K562 (cell line): ENCODE results near the gene CISTR. TPM values are rescaled to one million over a fixed set of nuclear protein-coding genes. Genes with fewer than 3 reads are reported as not detected.
A peak's percentile ranks its signal among the peaks of the same experiment; 100 is the strongest.

Source experiments
- ATAC-seq: fragments of 200-7000 bp; cut with Tn5 transposase; 3 replicates; pipeline ENCODE4 v1.9.1; 2020; ENCODE audit warnings: moderate library complexity
- BruUV-seq: library from RNA; stranded (reverse); fragments of 400-500 nt; replicated peaks from 2 replicates; lab custom pipeline; 2021; lab: Mats Ljungman, UMichigan
- CTCF ChIA-PET: fragments of 300-600 bp; formaldehyde crosslinking; extraction: SDS; loops from one replicate; lab custom pipeline; 2021; ENCODE audit warnings: low intra/inter-chr PET ratio; lab: Yijun Ruan, JAX
- POLR2A ChIA-PET: fragments of 300-600, 350-650 bp; sonication (Branson Sonifier 250); formaldehyde crosslinking; extraction: SDS; loops from one replicate; lab custom pipeline; 2021; ENCODE audit warnings: antibody characterized with exemption, inconsistent platforms; lab: Yijun Ruan, JAX
- DNase-seq, 4 experiments: peaks; one replicate each; pipeline versions ENCODE4 v3.0.0 to v3.0.0-alpha.2; 2011 to 2018; ENCODE audit warnings: low spot score in 3 of 4, mixed read lengths in 3 of 4; ENCODE audit errors: extremely low read depth in 1 of 4
- FAIRE-seq: peaks from 2 replicates; lab custom pipeline; 2011; peaks lifted over from hg19 to GRCh38; lab: Jason Lieb, UNC
- H2AFZ ChIP-seq: 2 replicates; pipeline ENCODE4 v1.6.0; 2011; ENCODE audit warnings: low read depth, low read length, control low read depth, inconsistent platforms
- H3K27ac ChIP-seq: fragments of 200-600 bp; 3 replicates; pipeline ENCODE4 v1.8.0; 2011; ENCODE audit warnings: low read depth, mild to moderate bottlenecking, control low read depth, inconsistent platforms, low read length, moderate library complexity, mixed read lengths; ENCODE audit errors: extremely low read depth
- H3K27me3 ChIP-seq, 2 experiments: fragments of 300-600 bp in 1 of 2; 2 replicates in 1 of 2; 3 replicates in 1 of 2; pipeline versions ENCODE4 v1.6.0 to v1.8.0; 2011; ENCODE audit warnings: inconsistent platforms in 2 of 2, low read length in 2 of 2, mild to moderate bottlenecking in 1 of 2, mixed read lengths in 1 of 2, moderate library complexity in 1 of 2; ENCODE audit not compliant: control insufficient read depth in 2 of 2, insufficient read depth in 2 of 2
- H3K36me3 ChIP-seq: fragments of 300-600 bp; 3 replicates; pipeline ENCODE4 v1.8.0; 2011; ENCODE audit warnings: mild to moderate bottlenecking, low read length, inconsistent platforms; ENCODE audit not compliant: control insufficient read depth, insufficient read depth
- H3K4me1 ChIP-seq, 2 experiments: fragments of 200-600 bp in 1 of 2; replicated peaks in 1 of 2; 2 replicates in 1 of 2; 3 replicates in 1 of 2; pipeline versions ENCODE4 v1.5.1 to v1.8.0; 2011; ENCODE audit warnings: inconsistent platforms in 2 of 2, low read length in 2 of 2, mild to moderate bottlenecking in 1 of 2, mixed read lengths in 1 of 2, moderate library complexity in 1 of 2; ENCODE audit not compliant: control insufficient read depth in 2 of 2, insufficient read depth in 2 of 2
- H3K4me2 ChIP-seq: 2 replicates; pipeline ENCODE4 v1.6.1; 2011; ENCODE audit warnings: low read length, control low read depth, inconsistent platforms, mixed read lengths; ENCODE audit not compliant: insufficient read depth
- H3K4me3 ChIP-seq: fragments of 200-600 bp; sonication (generic), shearing (Covaris generic); 2 replicates; pipeline ENCODE4 v1.5.1; 2016; ENCODE audit warnings: control low read depth, inconsistent platforms
- H3K79me2 ChIP-seq: fragments of 200-600 bp; 3 replicates; pipeline ENCODE4 v1.8.0; 2011; ENCODE audit warnings: low read length, inconsistent platforms; ENCODE audit not compliant: control insufficient read depth, insufficient read depth
- H3K9ac ChIP-seq, 2 experiments: 2 replicates each; pipeline versions ENCODE4 v1.6.0 to v1.6.1; 2011; ENCODE audit warnings: low read depth in 2 of 2, low read length in 2 of 2, control low read depth in 1 of 2, inconsistent platforms in 1 of 2, mild to moderate bottlenecking in 1 of 2, mixed read lengths in 1 of 2; ENCODE audit not compliant: insufficient read depth in 1 of 2
- H3K9me1 ChIP-seq: one replicate; pipeline ENCODE4 v1.6.0; 2011; ENCODE audit warnings: inconsistent platforms, mild to moderate bottlenecking, low read length, moderate library complexity; ENCODE audit not compliant: control insufficient read depth, insufficient read depth
- H3K9me3 ChIP-seq: replicated peaks from 2 replicates; pipeline ENCODE4 v1.5.1; 2011; ENCODE audit warnings: low read depth, low read length, inconsistent platforms; ENCODE audit not compliant: control insufficient read depth, insufficient read depth
- H4K20me1 ChIP-seq: replicated peaks from 2 replicates; pipeline ENCODE4 v1.6.1; 2011; ENCODE audit warnings: low read length, inconsistent platforms, mixed read lengths; ENCODE audit not compliant: control insufficient read depth, insufficient read depth
- CBX2 ChIP-seq: fragments of 200-600 bp; sonication (generic); IDR thresholded peaks from one replicate; pipeline ENCODE4 v1.6.1; 2012; ENCODE audit warnings: mild to moderate bottlenecking, low read length, inconsistent platforms; ENCODE audit not compliant: insufficient read depth, poor library complexity, severe bottlenecking
- VEZF1 ChIP-seq: fragments of 200-800 bp; sonication (Bioruptor generic); IDR thresholded peaks from 2 replicates; pipeline ENCODE4 v1.6.1; 2017; ENCODE audit warnings: missing genetic modification characterization, missing compliant biosample characterization
- WGBS: fragments of 100-300 bp; shearing (Covaris generic); methylation state at CpG from one replicate; pipeline ENCODE4 v1.1.6; 2016; ENCODE audit warnings: low coverage, mixed read lengths; ENCODE audit not compliant: insufficient coverage; ENCODE audit errors: missing lambda C conversion rate; 5-methylcytosine and 5-hydroxymethylcytosine counted together
- in situ Hi-C: fragments of 300-500 bp; cut with MboI; formaldehyde crosslinking; loops from 4 replicates; pipeline ENCODE4 v1.15.0; 2018; ENCODE audit warnings: inconsistent platforms, mixed read lengths
- intact Hi-C: fragments of 100-400 bp; cut with micrococcal nuclease; formaldehyde crosslinking; loops from 2 replicates; pipeline ENCODE4 v1.14.2; 2022
- polyA plus RNA-seq, 8 experiments: library from polyadenylated mRNA; depleted of rRNA in 4 of 8; stranded (reverse) in 5 of 8; unstranded in 3 of 8; fragments of >200 nt; fragmentation: Nextera tagmentation in 2 of 8; fragmentation: Illumina TruSeq in 1 of 8; extraction: Ambion mirVana in 2 of 8; extraction: Trizol in 1 of 8; gene quantifications; 2 replicates each; pipeline versions ENCODE4 v1.2.1 to v1.2.3, GENCODE V29; 2011 to 2014; ENCODE audit warnings: inconsistent platforms in 1 of 8, missing spikeins in 1 of 8
- total RNA-seq, 7 experiments: library from RNA; depleted of rRNA in 6 of 7; stranded (reverse); fragments of >200 nt in 6 of 7; fragmentation: Illumina TruSeq in 2 of 7; extraction: Trizol in 2 of 7; gene quantifications; 2 replicates each; pipeline versions ENCODE4 v1.2.1 to v1.2.3, GENCODE V29; 2011 to 2021; ENCODE audit warnings: low replicate concordance in 1 of 7
- TF ChIP-seq, protein P1 (sequence below): fragments of 200-400 bp; formaldehyde crosslinking; IDR thresholded peaks from 2 replicates; pipeline ENCODE4 v1.6.1; 2017; ENCODE audit warnings: mild to moderate bottlenecking, low read depth, low read length, moderate library complexity

CISTR gene
- total and polyA plus RNA-seq, 9 of the 15 experiments (the other 6 are each of a cell fraction or from before 2014, with no cell fraction given): not detected

DNA sequence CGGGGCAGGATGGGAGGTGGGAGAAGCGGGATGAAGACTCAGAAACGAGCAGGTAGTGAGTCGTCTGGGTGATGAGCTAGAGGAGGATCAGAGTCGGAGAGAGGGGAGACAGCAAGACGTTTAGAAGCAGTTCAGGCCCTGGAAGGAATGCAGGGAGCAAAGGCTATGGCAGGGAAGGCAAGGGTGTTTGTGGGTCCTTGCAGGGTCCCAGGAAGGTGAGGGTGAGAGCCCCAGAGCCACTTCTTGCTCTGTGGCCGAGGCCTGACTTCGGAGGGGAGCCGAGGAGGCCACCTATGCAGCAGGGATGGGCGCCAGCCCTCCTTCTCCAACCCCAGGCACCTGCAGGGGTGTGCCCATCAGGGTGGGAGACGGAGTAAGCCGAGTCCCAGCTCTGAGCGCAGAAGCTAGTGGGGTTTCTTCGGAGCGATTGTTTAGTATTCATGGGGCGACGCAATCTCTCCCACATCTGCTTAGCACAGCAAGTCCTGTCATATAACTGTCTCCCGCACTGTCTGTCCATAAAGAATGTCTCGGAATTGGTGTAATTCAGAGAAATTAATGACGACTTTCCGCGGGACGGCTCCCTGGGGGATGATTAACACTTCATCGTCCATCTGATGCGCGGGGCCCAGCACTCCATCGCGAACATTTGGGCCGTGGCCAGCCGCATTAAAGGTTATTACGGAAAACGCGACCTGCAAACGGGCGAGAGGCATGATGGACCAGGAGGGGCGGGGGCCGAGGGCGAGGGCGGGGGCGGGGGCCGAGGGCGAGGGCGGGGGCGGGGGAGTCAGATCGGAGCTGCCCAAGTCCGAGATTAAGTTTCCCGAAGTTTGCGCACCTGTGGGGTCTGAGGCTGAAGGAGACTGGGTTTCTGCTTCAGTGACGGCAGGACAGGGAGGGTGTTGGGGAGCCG lies 12.3 kb downstream of the CISTR start:
- Histone ChIP-seq H3K4me3 (no peak overlapping the region), H3K4me1 (peaks cover 0 to 15% of the 10 kb centered on the region in 2 experiments; a peak in 4 of 5 replicates), H2AFZ (no peak overlapping the region), H3K4me2 (no peak overlapping the region), H3K9me3 (no peaks in the 10 kb centered on the region), H3K36me3 (no peaks in the 10 kb centered on the region), H3K27ac (no peak overlapping the region), H3K9me1 (no peaks in the 10 kb centered on the region), H4K20me1 (peaks cover 12% of the 10 kb centered on the region), H3K9ac (no peak overlapping the region), H3K79me2 (no peaks in the 10 kb centered on the region), H3K27me3 (peaks cover 64 to 83% of the 10 kb centered on the region in 2 experiments)
- TF ChIP-seq CBX2 (no peak), VEZF1 (peak; percentile 50; the same call in 1 of the 2 replicates)
- TF ChIP-seq, protein P1, sequence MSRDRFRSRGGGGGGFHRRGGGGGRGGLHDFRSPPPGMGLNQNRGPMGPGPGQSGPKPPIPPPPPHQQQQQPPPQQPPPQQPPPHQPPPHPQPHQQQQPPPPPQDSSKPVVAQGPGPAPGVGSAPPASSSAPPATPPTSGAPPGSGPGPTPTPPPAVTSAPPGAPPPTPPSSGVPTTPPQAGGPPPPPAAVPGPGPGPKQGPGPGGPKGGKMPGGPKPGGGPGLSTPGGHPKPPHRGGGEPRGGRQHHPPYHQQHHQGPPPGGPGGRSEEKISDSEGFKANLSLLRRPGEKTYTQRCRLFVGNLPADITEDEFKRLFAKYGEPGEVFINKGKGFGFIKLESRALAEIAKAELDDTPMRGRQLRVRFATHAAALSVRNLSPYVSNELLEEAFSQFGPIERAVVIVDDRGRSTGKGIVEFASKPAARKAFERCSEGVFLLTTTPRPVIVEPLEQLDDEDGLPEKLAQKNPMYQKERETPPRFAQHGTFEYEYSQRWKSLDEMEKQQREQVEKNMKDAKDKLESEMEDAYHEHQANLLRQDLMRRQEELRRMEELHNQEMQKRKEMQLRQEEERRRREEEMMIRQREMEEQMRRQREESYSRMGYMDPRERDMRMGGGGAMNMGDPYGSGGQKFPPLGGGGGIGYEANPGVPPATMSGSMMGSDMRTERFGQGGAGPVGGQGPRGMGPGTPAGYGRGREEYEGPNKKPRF: no peak
- CTCF ChIA-PET: interaction anchor here (10.6 kb wide), 1 partner anchor 35 kb away, joined by 252 read pairs; no protein-coding TSS in a partner anchor
- DNase-seq (no peak), ATAC-seq (no peak), FAIRE-seq (no peak)
- 3% methylated on average over 47 of the region's 50 CpGs for WGBS
- POLR2A ChIA-PET: interaction anchor here (0.6 to 1.1 kb wide), 2 partner anchors 12 to 221 kb away, joined by 4 read pairs; no protein-coding TSS in a partner anchor
- in situ Hi-C loops (loop anchor here (5.0 kb wide), 1 partner anchor 37 kb away; no protein-coding TSS in a partner anchor), intact Hi-C loops (no loop called here)
- no TSS peak for BruUV-seq
